Liver (tissue), 9 donors: ENCODE data around the gene ARSB. TPM values are rescaled to one million over a fixed set of nuclear protein-coding genes. Genes with fewer than 3 reads are reported as not detected.

Experiments used
- DNase-seq: peaks from one replicate; pipeline ENCODE4 v3.0.0-alpha.2; 2017; ENCODE audit warnings: low spot score
- H3K27ac ChIP-seq, 2 donors: one replicate each; pipeline ENCODE4 v1.7.0; 2013; ENCODE audit warnings: inconsistent platforms in 2 of 2, low read length in 2 of 2, control low read depth in 1 of 2, low read depth in 1 of 2, mild to moderate bottlenecking in 1 of 2
- H3K27me3 ChIP-seq, 4 donors: one replicate each; pipeline versions ENCODE4 v1.6.1 to v1.7.0; 2013; ENCODE audit warnings: low read length in 3 of 4, inconsistent platforms in 1 of 4, mild to moderate bottlenecking in 1 of 4, moderate library complexity in 1 of 4; ENCODE audit not compliant: control insufficient read depth in 4 of 4, insufficient read depth in 4 of 4
- H3K36me3 ChIP-seq, 4 donors: one replicate each; pipeline versions ENCODE4 v1.6.1 to v1.7.0; 2013; ENCODE audit warnings: low read length in 3 of 4, mild to moderate bottlenecking in 3 of 4, low read depth in 1 of 4, moderate library complexity in 1 of 4; ENCODE audit not compliant: control insufficient read depth in 4 of 4, insufficient read depth in 3 of 4
- H3K4me1 ChIP-seq, 4 donors: one replicate each; pipeline versions ENCODE4 v1.6.1 to v1.7.0; 2013; ENCODE audit warnings: low read length in 3 of 4, mild to moderate bottlenecking in 3 of 4, moderate library complexity in 1 of 4; ENCODE audit not compliant: control insufficient read depth in 4 of 4, insufficient read depth in 4 of 4
- H3K4me3 ChIP-seq, 3 donors: one replicate each; pipeline versions ENCODE4 v1.6.1 to v1.7.0; 2013; ENCODE audit warnings: low read length in 3 of 3, control low read depth in 1 of 3, low read depth in 1 of 3, mild to moderate bottlenecking in 1 of 3
- H3K9ac ChIP-seq, 2 donors: one replicate each; pipeline ENCODE4 v1.7.0; 2013; ENCODE audit warnings: low read length in 2 of 2, mild to moderate bottlenecking in 2 of 2, moderate library complexity in 2 of 2, control low read depth in 1 of 2, low read depth in 1 of 2
- H3K9me3 ChIP-seq, 4 donors: one replicate each; pipeline versions ENCODE4 v1.6.1 to v1.7.0; 2013; ENCODE audit warnings: low read length in 3 of 4; ENCODE audit not compliant: control insufficient read depth in 4 of 4
- EGR1 ChIP-seq, 2 donors: IDR thresholded peaks; 2 replicates each; pipeline ENCODE4 v1.6.1; 2016 to 2018; ENCODE audit warnings: antibody characterized with exemption in 2 of 2, low read depth in 2 of 2
- FOXA2 ChIP-seq: IDR thresholded peaks from 2 replicates; pipeline ENCODE4 v1.6.1; 2016; ENCODE audit warnings: antibody characterized with exemption
- GABPA ChIP-seq, 2 donors: IDR thresholded peaks in 1 of 2; conservative IDR thresholded peaks in 1 of 2; 2 replicates each; pipeline ENCODE4 v1.6.1; 2016; ENCODE audit warnings: antibody characterized with exemption in 2 of 2, mild to moderate bottlenecking in 1 of 2, moderate library complexity in 1 of 2
- HNF4A ChIP-seq, 2 donors: conservative IDR thresholded peaks; 2 replicates each; pipeline ENCODE4 v1.6.1; 2016; ENCODE audit warnings: antibody characterized with exemption in 2 of 2, mild to moderate bottlenecking in 2 of 2
- JUND ChIP-seq, 2 donors: IDR thresholded peaks; 2 replicates each; pipeline ENCODE4 v1.6.1; 2016; ENCODE audit warnings: antibody characterized with exemption in 2 of 2
- RAD21 ChIP-seq, 2 donors: IDR thresholded peaks; 2 replicates each; pipeline ENCODE4 v1.6.1; 2016; ENCODE audit warnings: antibody characterized with exemption in 2 of 2, mild to moderate bottlenecking in 2 of 2
- RXRA ChIP-seq, 2 donors: IDR thresholded peaks; 2 replicates each; pipeline ENCODE4 v1.6.1; 2017 to 2018; ENCODE audit warnings: antibody characterized with exemption in 2 of 2, mild to moderate bottlenecking in 1 of 2
- SP1 ChIP-seq: IDR thresholded peaks from 2 replicates; pipeline ENCODE4 v1.6.1; 2018; ENCODE audit warnings: antibody characterized with exemption, mild to moderate bottlenecking
- TAF1 ChIP-seq: conservative IDR thresholded peaks from 2 replicates; pipeline ENCODE4 v1.6.1; 2016; ENCODE audit warnings: antibody characterized with exemption, mild to moderate bottlenecking
- WGBS: extraction: QIAGEN DNeasy Blood & Tissue Kit; methylation state at CpG from one replicate; pipeline ENCODE4 v1.1.7; 2013; 5-methylcytosine and 5-hydroxymethylcytosine counted together
- polyA plus RNA-seq, 2 donors: library from polyadenylated mRNA; stranded (reverse) in 1 of 2; unstranded in 1 of 2; fragments of 200-250 nt in 1 of 2; fragments of >200 nt in 1 of 2; fragmentation: Nextera tagmentation in 1 of 2; extraction: Ambion mirVana in 1 of 2; gene quantifications; one replicate each; pipeline versions ENCODE4 v1.2.1 to v1.2.3, GENCODE V29; 2013 to 2015
- total RNA-seq, 2 donors: library from RNA; depleted of rRNA; stranded (reverse); fragments of >200 nt; gene quantifications; one replicate each; pipeline ENCODE4 v1.2.3, GENCODE V29; 2014
- TF ChIP-seq, protein P1 (sequence below): IDR thresholded peaks from 2 replicates; pipeline ENCODE4 v1.6.1; 2016; ENCODE audit warnings: antibody characterized with exemption
- TF ChIP-seq, protein P2 (sequence below): fragments of 150-350 bp; IDR thresholded peaks from 2 replicates; pipeline ENCODE4 v1.5.1; 2017; ENCODE audit warnings: improper control_type of control experiment, low read depth, low read length; ENCODE audit not compliant: missing input control
- TF ChIP-seq, protein P3 (sequence below): IDR thresholded peaks from 2 replicates; pipeline ENCODE4 v1.6.1; 2016; ENCODE audit warnings: antibody characterized with exemption, mild to moderate bottlenecking
- TF ChIP-seq, protein P4 (sequence below): IDR thresholded peaks from 2 replicates; pipeline ENCODE4 v1.6.1; 2016; ENCODE audit warnings: antibody characterized with exemption
- donor health status: healthy.
- donor health status: healthy.
- donor health status: healthy.
- donor health status: healthy.
- donor health status: healthy.

The ARSB gene
- total and polyA plus RNA-seq, 4 donors: 3.5 to 26.2 (median 8.7) TPM

DNA sequence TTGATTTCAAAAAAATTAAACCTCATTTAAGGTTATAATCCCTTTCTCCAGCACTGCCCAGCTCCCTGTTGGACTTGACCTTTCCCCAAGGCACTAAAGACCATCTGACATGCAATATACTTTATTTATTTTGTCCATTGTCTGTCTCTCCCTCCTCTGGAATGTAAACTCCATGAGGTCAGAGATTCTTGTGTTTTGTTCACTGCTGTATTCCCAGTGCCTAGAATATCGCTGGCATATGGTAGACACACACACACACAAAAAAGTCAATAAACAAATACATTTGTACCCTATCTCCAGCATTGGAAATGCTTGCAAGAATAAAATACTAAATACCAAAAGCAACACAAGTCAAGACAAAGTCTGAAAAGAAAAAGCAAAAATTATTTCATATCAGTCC is 17.3 kb upstream of the ARSB start:
- DNase-seq: no peak
- Histone ChIP-seq H3K9ac (no peak overlapping the region), H3K9me3 (no peaks in the 10 kb centered on the region), H3K27me3 (no peaks in the 10 kb centered on the region), H3K27ac (no peak overlapping the region), H3K4me1 (peaks cover 0 to 3% (median 0%) of the 10 kb centered on the region in 4 donors), H3K4me3 (no peak overlapping the region), H3K36me3 (no peaks in the 10 kb centered on the region)
- WGBS: 57% methylated on average over 1 of the region's 1 CpG
- TF ChIP-seq HNF4A (conservative IDR thresholded peaks at IDR 0.05) (no peak), FOXA2 (no peak), JUND (IDR thresholded peaks at IDR 0.05) (no peak), EGR1 (IDR thresholded peaks at IDR 0.05; ENCODE audit: low read depth in 2 of 2) (no peak), RXRA (IDR thresholded peaks at IDR 0.05) (no peak), GABPA (IDR thresholded peaks at IDR 0.05 in 1 of 2, conservative IDR thresholded peaks at IDR 0.05 in 1 of 2) (no peak), TAF1 (no peak), RAD21 (IDR thresholded peaks at IDR 0.05) (no peak), SP1 (no peak)
- TF ChIP-seq, protein P1, sequence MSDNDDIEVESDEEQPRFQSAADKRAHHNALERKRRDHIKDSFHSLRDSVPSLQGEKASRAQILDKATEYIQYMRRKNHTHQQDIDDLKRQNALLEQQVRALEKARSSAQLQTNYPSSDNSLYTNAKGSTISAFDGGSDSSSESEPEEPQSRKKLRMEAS: no peak
- TF ChIP-seq, protein P2, sequence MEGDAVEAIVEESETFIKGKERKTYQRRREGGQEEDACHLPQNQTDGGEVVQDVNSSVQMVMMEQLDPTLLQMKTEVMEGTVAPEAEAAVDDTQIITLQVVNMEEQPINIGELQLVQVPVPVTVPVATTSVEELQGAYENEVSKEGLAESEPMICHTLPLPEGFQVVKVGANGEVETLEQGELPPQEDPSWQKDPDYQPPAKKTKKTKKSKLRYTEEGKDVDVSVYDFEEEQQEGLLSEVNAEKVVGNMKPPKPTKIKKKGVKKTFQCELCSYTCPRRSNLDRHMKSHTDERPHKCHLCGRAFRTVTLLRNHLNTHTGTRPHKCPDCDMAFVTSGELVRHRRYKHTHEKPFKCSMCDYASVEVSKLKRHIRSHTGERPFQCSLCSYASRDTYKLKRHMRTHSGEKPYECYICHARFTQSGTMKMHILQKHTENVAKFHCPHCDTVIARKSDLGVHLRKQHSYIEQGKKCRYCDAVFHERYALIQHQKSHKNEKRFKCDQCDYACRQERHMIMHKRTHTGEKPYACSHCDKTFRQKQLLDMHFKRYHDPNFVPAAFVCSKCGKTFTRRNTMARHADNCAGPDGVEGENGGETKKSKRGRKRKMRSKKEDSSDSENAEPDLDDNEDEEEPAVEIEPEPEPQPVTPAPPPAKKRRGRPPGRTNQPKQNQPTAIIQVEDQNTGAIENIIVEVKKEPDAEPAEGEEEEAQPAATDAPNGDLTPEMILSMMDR: no peak
- TF ChIP-seq, protein P3, sequence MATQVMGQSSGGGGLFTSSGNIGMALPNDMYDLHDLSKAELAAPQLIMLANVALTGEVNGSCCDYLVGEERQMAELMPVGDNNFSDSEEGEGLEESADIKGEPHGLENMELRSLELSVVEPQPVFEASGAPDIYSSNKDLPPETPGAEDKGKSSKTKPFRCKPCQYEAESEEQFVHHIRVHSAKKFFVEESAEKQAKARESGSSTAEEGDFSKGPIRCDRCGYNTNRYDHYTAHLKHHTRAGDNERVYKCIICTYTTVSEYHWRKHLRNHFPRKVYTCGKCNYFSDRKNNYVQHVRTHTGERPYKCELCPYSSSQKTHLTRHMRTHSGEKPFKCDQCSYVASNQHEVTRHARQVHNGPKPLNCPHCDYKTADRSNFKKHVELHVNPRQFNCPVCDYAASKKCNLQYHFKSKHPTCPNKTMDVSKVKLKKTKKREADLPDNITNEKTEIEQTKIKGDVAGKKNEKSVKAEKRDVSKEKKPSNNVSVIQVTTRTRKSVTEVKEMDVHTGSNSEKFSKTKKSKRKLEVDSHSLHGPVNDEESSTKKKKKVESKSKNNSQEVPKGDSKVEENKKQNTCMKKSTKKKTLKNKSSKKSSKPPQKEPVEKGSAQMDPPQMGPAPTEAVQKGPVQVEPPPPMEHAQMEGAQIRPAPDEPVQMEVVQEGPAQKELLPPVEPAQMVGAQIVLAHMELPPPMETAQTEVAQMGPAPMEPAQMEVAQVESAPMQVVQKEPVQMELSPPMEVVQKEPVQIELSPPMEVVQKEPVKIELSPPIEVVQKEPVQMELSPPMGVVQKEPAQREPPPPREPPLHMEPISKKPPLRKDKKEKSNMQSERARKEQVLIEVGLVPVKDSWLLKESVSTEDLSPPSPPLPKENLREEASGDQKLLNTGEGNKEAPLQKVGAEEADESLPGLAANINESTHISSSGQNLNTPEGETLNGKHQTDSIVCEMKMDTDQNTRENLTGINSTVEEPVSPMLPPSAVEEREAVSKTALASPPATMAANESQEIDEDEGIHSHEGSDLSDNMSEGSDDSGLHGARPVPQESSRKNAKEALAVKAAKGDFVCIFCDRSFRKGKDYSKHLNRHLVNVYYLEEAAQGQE: no peak
- TF ChIP-seq, protein P4, sequence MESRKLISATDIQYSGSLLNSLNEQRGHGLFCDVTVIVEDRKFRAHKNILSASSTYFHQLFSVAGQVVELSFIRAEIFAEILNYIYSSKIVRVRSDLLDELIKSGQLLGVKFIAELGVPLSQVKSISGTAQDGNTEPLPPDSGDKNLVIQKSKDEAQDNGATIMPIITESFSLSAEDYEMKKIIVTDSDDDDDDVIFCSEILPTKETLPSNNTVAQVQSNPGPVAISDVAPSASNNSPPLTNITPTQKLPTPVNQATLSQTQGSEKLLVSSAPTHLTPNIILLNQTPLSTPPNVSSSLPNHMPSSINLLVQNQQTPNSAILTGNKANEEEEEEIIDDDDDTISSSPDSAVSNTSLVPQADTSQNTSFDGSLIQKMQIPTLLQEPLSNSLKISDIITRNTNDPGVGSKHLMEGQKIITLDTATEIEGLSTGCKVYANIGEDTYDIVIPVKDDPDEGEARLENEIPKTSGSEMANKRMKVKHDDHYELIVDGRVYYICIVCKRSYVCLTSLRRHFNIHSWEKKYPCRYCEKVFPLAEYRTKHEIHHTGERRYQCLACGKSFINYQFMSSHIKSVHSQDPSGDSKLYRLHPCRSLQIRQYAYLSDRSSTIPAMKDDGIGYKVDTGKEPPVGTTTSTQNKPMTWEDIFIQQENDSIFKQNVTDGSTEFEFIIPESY: no peak

DNA sequence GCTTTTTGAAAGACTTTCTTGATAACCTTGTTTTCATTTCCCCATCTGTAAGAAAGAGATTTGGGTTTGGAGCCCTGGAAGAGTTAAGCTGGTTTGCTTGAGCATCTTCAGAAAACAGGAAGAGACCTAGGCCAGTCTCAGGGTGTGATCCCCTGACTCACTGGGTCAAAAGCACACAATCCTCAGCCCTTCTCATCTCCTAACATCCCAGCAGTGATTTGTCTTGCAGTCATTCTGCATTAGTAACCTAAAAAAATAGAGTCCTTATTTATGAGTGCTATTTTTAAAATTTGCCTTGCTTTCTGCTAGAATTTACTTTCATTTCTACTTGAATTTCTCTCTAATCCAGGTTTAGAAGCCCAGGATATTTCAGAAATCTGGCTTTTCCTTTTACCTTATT is 16.4 kb upstream of the ARSB start:
- H3K4me1 ChIP-seq: peaks cover 0 to 3% (median 0%) of the 10 kb centered on the region in 4 donors
- no peaks in the 10 kb centered on the region for H3K9me3 ChIP-seq
- TF ChIP-seq, protein P2: no peak
- TF ChIP-seq, protein P3: no peak
- no peak for TF ChIP-seq RAD21 (IDR thresholded peaks at IDR 0.05)
- H3K36me3 ChIP-seq: no peaks in the 10 kb centered on the region
- H3K4me3 ChIP-seq: no peak overlapping the region
- H3K9ac ChIP-seq: no peak overlapping the region
- no peaks in the 10 kb centered on the region for H3K27me3 ChIP-seq
- DNase-seq: no peak
- no peak overlapping the region for H3K27ac ChIP-seq
